ENCODE measurements around the gene SMIM9. TPM values are rescaled to one million over a fixed set of nuclear protein-coding genes. Genes with fewer than 3 reads are reported as not detected.
A peak's percentile ranks its signal among the peaks of the same experiment; 100 is the strongest.

Gene SMIM9
- total and polyA plus RNA-seq, 9 of the 15 experiments (the other 6 are each of a cell fraction or from before 2014, with no cell fraction given), result 0.08 TPM; not detected in 8

DNA sequence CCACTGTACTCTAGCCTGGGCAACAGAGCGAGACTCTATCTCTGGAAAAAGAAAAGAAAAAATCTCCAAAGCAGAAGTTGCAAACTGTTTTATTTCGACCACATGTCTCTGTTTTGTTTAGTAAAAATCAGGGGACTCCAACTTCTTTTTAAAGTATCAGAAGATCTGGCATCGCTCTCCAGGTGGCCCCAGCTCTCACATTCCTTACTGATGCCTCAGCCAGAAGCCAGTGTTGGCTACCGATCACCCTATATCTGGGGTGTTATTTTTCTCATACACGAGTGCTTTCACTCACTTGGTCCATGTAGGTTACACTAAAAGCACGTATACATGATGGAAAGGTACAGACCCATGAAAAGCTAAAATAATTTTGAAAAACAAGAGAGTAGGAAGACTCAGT, 37.5 kb downstream of the SMIM9 start:
- POLR2A ChIA-PET, result interaction anchor here (1.2 to 4.0 kb wide), 4 partner anchors 12 to 22 kb away, joined by 4 to 24 read pairs (median 8); no protein-coding TSS in a partner anchor
- WGBS (ENCODE audit: insufficient coverage, low coverage, missing lambda C conversion rate), result 20% methylated on average over 6 of the region's 6 CpGs
- Histone ChIP-seq H3K9ac (ENCODE audit: insufficient read depth in 1 of 2, low read depth in 2 of 2, low read length in 2 of 2) (peak overlapping the region; percentile 46 to 91; a peak in 3 of 4 replicates), H3K9me1 (ENCODE audit: control insufficient read depth, insufficient read depth, low read length) (no peaks in the 10 kb centered on the region), H3K27ac (ENCODE audit: extremely low read depth, low read depth, low read length) (peak overlapping the region; percentile 100), H3K9me3 (replicated peaks; ENCODE audit: control insufficient read depth, insufficient read depth, low read depth, low read length) (no peaks in the 10 kb centered on the region), H3K4me1 (replicated peaks in 1 of 2; ENCODE audit: control insufficient read depth in 2 of 2, insufficient read depth in 2 of 2, low read length in 2 of 2) (peaks cover 27 to 58% of the 10 kb centered on the region in 2 experiments), H3K4me2 (ENCODE audit: insufficient read depth, low read length) (peak overlapping the region; percentile 83), H4K20me1 (replicated peaks; ENCODE audit: control insufficient read depth, insufficient read depth, low read length) (no peaks in the 10 kb centered on the region; the same call in 1 of the 2 replicates), H3K79me2 (ENCODE audit: control insufficient read depth, insufficient read depth, low read length) (peaks cover 98% of the 10 kb centered on the region), H2AFZ (ENCODE audit: low read depth, low read length) (no peak overlapping the region), H3K4me3 (peak overlapping the region; percentile 8; the same call in 1 of the 2 replicates), H3K36me3 (ENCODE audit: control insufficient read depth, insufficient read depth, low read length) (peaks cover 78% of the 10 kb centered on the region), H3K27me3 (ENCODE audit: control insufficient read depth in 2 of 2, insufficient read depth in 2 of 2, low read length in 2 of 2) (no peaks in the 10 kb centered on the region)
- no peak for DNase-seq (ENCODE audit: extremely low read depth in 1 of 4, low spot score in 3 of 4)
- no TSS peak for BruUV-seq (replicated peaks)
- ATAC-seq, result no peak
- in situ Hi-C loops (cut with MboI), result no loop called here
- intact Hi-C loops (cut with micrococcal nuclease), result loop anchor here (5.0 kb wide), 1 partner anchor 40 kb away; no protein-coding TSS in a partner anchor
- FAIRE-seq, result no peak
- CTCF ChIA-PET (ENCODE audit: low intra/inter-chr PET ratio), result interaction anchor here (0.6 kb wide), 1 partner anchor 1839 kb away, joined by 3 read pairs; no protein-coding TSS in a partner anchor
- TF ChIP-seq SMARCE1 (IDR thresholded peaks at IDR 0.05) (0 out of 2 replicates have a peak, but pooled peaks have one; percentile 12), ZFP30 (CRISPR knock-in tag; IDR thresholded peaks at IDR 0.05; ENCODE audit: borderline replicate concordance) (no peak), CHD1 (IDR thresholded peaks at IDR 0.05; ENCODE audit: low read length) (no peak), ZKSCAN8 (CRISPR knock-in tag; IDR thresholded peaks at IDR 0.05) (no peak), TAF9B (IDR thresholded peaks at IDR 0.05; ENCODE audit: partially characterized antibody) (no peak), NR2C1 (IDR thresholded peaks at IDR 0.05) (no peak), NR2C1 (tag; IDR thresholded peaks at IDR 0.05) (no peak), CXXC5 (CRISPR knock-in tag; IDR thresholded peaks at IDR 0.05) (no peak), ZNF316 (IDR thresholded peaks at IDR 0.05) (no peak), PHB2 (IDR thresholded peaks at IDR 0.05; ENCODE audit: low read depth) (no peak), MCM3 (IDR thresholded peaks at IDR 0.05) (no peak), MLLT1 (IDR thresholded peaks at IDR 0.05) (no peak), CHD2 (IDR thresholded peaks at IDR 0.05; ENCODE audit: low read depth, low read length) (no peak)
- TF ChIP-seq, protein P1, sequence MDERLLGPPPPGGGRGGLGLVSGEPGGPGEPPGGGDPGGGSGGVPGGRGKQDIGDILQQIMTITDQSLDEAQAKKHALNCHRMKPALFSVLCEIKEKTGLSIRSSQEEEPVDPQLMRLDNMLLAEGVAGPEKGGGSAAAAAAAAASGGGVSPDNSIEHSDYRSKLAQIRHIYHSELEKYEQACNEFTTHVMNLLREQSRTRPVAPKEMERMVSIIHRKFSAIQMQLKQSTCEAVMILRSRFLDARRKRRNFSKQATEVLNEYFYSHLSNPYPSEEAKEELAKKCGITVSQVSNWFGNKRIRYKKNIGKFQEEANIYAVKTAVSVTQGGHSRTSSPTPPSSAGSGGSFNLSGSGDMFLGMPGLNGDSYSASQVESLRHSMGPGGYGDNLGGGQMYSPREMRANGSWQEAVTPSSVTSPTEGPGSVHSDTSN (CRISPR knock-in tag; IDR thresholded peaks at IDR 0.05; ENCODE audit: low read depth), result no peak
- TF ChIP-seq, protein P1 (tag; conservative IDR thresholded peaks at IDR 0.05; ENCODE audit: low read depth), result no peak
- TF ChIP-seq, protein P2, sequence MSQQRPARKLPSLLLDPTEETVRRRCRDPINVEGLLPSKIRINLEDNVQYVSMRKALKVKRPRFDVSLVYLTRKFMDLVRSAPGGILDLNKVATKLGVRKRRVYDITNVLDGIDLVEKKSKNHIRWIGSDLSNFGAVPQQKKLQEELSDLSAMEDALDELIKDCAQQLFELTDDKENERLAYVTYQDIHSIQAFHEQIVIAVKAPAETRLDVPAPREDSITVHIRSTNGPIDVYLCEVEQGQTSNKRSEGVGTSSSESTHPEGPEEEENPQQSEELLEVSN (IDR thresholded peaks at IDR 0.05; ENCODE audit: borderline replicate concordance in 1 of 2, extremely low read depth in 1 of 2, insufficient read depth in 1 of 2, insufficient read length in 1 of 2, low read depth in 1 of 2, low read length in 1 of 2, poor library complexity in 1 of 2, severe bottlenecking in 1 of 2), result no peak
- TF ChIP-seq, protein P3, sequence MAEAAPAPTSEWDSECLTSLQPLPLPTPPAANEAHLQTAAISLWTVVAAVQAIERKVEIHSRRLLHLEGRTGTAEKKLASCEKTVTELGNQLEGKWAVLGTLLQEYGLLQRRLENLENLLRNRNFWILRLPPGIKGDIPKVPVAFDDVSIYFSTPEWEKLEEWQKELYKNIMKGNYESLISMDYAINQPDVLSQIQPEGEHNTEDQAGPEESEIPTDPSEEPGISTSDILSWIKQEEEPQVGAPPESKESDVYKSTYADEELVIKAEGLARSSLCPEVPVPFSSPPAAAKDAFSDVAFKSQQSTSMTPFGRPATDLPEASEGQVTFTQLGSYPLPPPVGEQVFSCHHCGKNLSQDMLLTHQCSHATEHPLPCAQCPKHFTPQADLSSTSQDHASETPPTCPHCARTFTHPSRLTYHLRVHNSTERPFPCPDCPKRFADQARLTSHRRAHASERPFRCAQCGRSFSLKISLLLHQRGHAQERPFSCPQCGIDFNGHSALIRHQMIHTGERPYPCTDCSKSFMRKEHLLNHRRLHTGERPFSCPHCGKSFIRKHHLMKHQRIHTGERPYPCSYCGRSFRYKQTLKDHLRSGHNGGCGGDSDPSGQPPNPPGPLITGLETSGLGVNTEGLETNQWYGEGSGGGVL (CRISPR knock-in tag; IDR thresholded peaks at IDR 0.05), result no peak

All from K562 (cell line).